ENCODE data around the gene AIP. TPM values are rescaled to one million over a fixed set of nuclear protein-coding genes. Genes with fewer than 3 reads are reported as not detected.

The AIP gene
- total RNA-seq, 2 experiments from 2014 or later, result 115 to 117 TPM

GRCh38 chr11:67524480-67524808, 41.6 kb downstream of the AIP start:
- Histone ChIP-seq H3K27ac (ENCODE audit: low read depth in 1 of 2, low read length in 2 of 2) (no peak overlapping the region), H3K36me3 (ENCODE audit: insufficient read depth, low read length) (no peaks in the 10 kb centered on the region), H3K4me1 (ENCODE audit: insufficient read depth, low read length) (no peaks in the 10 kb centered on the region), H3K27me3 (ENCODE audit: control insufficient read depth in 1 of 2, insufficient read depth in 2 of 2, low read length in 2 of 2) (no peaks in the 10 kb centered on the region), H3K9me3 (ENCODE audit: control insufficient read depth in 1 of 2, insufficient read depth in 1 of 2, low read length in 2 of 2) (no peaks in the 10 kb centered on the region), H3K4me3 (ENCODE audit: low read length) (no peak overlapping the region)
- Mint-ChIP-seq H3K4me3 (no peak overlapping the region), H3K9me3 (no peaks in the 10 kb centered on the region), H3K27me3 (peaks cover 7% of the 10 kb centered on the region), H3K4me1 (ENCODE audit: low read depth) (no peaks in the 10 kb centered on the region), H3K27ac (no peak overlapping the region), H3K36me3 (ENCODE audit: low read depth) (no peaks in the 10 kb centered on the region)
- DNase-seq, result no peak
- TF ChIP-seq CTCF (IDR thresholded peaks at IDR 0.05), result no peak
- no peak for ATAC-seq (ENCODE audit: poor library complexity)
- intact Hi-C loops (cut with DNase I, micrococcal nuclease), result no loop called here
- CTCF ChIA-PET, result no interaction called here
- POLR2A ChIA-PET, result no interaction called here

GRCh38 chr11:67525275-67525976, 42.6 kb downstream of the AIP start:
- ATAC-seq (ENCODE audit: poor library complexity), result no peak
- no peak overlapping the region for H3K27ac ChIP-seq (ENCODE audit: low read depth in 1 of 2, low read length in 2 of 2)
- no peaks in the 10 kb centered on the region for H3K36me3 ChIP-seq (ENCODE audit: insufficient read depth, low read length)
- no peak for TF ChIP-seq CTCF (IDR thresholded peaks at IDR 0.05)
- H3K36me3 Mint-ChIP-seq (ENCODE audit: low read depth), result no peaks in the 10 kb centered on the region
- H3K9me3 ChIP-seq (ENCODE audit: control insufficient read depth in 1 of 2, insufficient read depth in 1 of 2, low read length in 2 of 2), result no peaks in the 10 kb centered on the region
- H3K9me3 Mint-ChIP-seq, result no peaks in the 10 kb centered on the region
- H3K4me1 ChIP-seq (ENCODE audit: insufficient read depth, low read length), result no peaks in the 10 kb centered on the region
- peaks cover 7% of the 10 kb centered on the region for H3K27me3 Mint-ChIP-seq
- H3K4me1 Mint-ChIP-seq (ENCODE audit: low read depth), result no peaks in the 10 kb centered on the region
- H3K4me3 Mint-ChIP-seq, result no peak overlapping the region
- CTCF ChIA-PET, result no interaction called here
- no peak overlapping the region for H3K27ac Mint-ChIP-seq
- POLR2A ChIA-PET, result no interaction called here
- no peaks in the 10 kb centered on the region for H3K27me3 ChIP-seq (ENCODE audit: control insufficient read depth in 1 of 2, insufficient read depth in 2 of 2, low read length in 2 of 2)
- DNase-seq, result no peak
- intact Hi-C loops (cut with DNase I, micrococcal nuclease), result no loop called here
- H3K4me3 ChIP-seq (ENCODE audit: low read length), result no peak overlapping the region

GRCh38 chr11:67528376-67528775, 45.5 kb downstream of the AIP start:
- no peak for ATAC-seq (ENCODE audit: poor library complexity)
- POLR2A ChIA-PET, result no interaction called here
- no peaks in the 10 kb centered on the region for H3K36me3 Mint-ChIP-seq (ENCODE audit: low read depth)

More at GRCh38 chr11:67528376-67528775, 45.5 kb downstream of the AIP start:
- no peak overlapping the region for H3K4me3 ChIP-seq (ENCODE audit: low read length)
- no peak overlapping the region for H3K27ac ChIP-seq (ENCODE audit: low read depth in 1 of 2, low read length in 2 of 2)
- H3K9me3 Mint-ChIP-seq, result no peaks in the 10 kb centered on the region
- H3K27me3 Mint-ChIP-seq, result peaks cover 7% of the 10 kb centered on the region
- no peak overlapping the region for H3K4me3 Mint-ChIP-seq
- peaks cover 0 to under 1% of the 10 kb centered on the region in 2 experiments for H3K9me3 ChIP-seq (ENCODE audit: control insufficient read depth in 1 of 2, insufficient read depth in 1 of 2, low read length in 2 of 2)
- H3K36me3 ChIP-seq (ENCODE audit: insufficient read depth, low read length), result no peaks in the 10 kb centered on the region
- H3K27ac Mint-ChIP-seq, result no peak overlapping the region
- TF ChIP-seq CTCF (IDR thresholded peaks at IDR 0.05), result no peak
- no peak for DNase-seq
- H3K4me1 Mint-ChIP-seq (ENCODE audit: low read depth), result no peaks in the 10 kb centered on the region
- intact Hi-C loops (cut with DNase I, micrococcal nuclease), result no loop called here
- no peaks in the 10 kb centered on the region for H3K4me1 ChIP-seq (ENCODE audit: insufficient read depth, low read length)
- H3K27me3 ChIP-seq (ENCODE audit: control insufficient read depth in 1 of 2, insufficient read depth in 2 of 2, low read length in 2 of 2), result no peaks in the 10 kb centered on the region
- CTCF ChIA-PET, result no interaction called here
